Measurements from ENCODE around the gene PRUNE2. TPM values are rescaled to one million over a fixed set of nuclear protein-coding genes. Genes with fewer than 3 reads are reported as not detected.

PRUNE2 gene
- total RNA-seq, 1 experiment from 2014 or later = 3.5 TPM

DNA sequence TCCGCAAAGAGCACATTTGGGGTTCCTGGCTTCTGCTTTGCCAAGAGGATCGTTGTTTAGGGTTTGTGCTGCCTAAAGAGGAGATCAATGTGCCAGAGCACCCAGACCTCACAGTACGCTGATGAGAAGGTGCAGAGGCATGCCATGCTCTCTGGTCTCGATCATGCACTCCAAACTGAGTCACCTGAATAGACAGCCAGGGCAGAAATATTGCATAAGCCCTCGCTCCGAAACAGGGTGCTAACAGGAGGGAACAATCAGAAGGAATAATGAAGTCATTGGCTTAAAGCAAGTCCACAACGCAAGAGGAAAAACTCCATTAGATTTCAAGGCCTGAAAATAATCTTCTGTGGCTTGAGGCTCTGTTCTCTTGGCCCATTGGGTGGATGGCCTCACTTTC, 322.7 kb downstream of the PRUNE2 start:
- Mint-ChIP-seq H3K36me3 (ENCODE audit: insufficient read depth, unreplicated experiment) (peaks cover 4% of the 10 kb centered on the region), H3K27ac (ENCODE audit: unreplicated experiment) (no peak overlapping the region), H3K4me3 (ENCODE audit: unreplicated experiment) (no peak overlapping the region), H3K9me3 (ENCODE audit: unreplicated experiment) (no peaks in the 10 kb centered on the region), H3K4me1 (ENCODE audit: low read depth, unreplicated experiment) (peaks cover 12% of the 10 kb centered on the region), H3K27me3 (ENCODE audit: insufficient read depth, unreplicated experiment) (no peaks in the 10 kb centered on the region)
- H3K27me3 ChIP-seq (replicated peaks; ENCODE audit: control insufficient read depth, insufficient read depth, low read length) = no peaks in the 10 kb centered on the region
- H3K9me3 ChIP-seq = no peaks in the 10 kb centered on the region
- intact Hi-C loops (cut with micrococcal nuclease; ENCODE audit: unreplicated experiment) = loop anchor here (10.0 kb wide), 1 partner anchor 128 kb away; the partner anchor contains the start of gene GCNT1
- ChIA-PET CTCF (no interaction called here), POLR2A (no interaction called here)
- H3K36me3 ChIP-seq (ENCODE audit: control insufficient read depth, insufficient read depth, low read length) = no peaks in the 10 kb centered on the region
- H3K4me1 ChIP-seq = peaks cover 20% of the 10 kb centered on the region
- TF ChIP-seq, protein P1, sequence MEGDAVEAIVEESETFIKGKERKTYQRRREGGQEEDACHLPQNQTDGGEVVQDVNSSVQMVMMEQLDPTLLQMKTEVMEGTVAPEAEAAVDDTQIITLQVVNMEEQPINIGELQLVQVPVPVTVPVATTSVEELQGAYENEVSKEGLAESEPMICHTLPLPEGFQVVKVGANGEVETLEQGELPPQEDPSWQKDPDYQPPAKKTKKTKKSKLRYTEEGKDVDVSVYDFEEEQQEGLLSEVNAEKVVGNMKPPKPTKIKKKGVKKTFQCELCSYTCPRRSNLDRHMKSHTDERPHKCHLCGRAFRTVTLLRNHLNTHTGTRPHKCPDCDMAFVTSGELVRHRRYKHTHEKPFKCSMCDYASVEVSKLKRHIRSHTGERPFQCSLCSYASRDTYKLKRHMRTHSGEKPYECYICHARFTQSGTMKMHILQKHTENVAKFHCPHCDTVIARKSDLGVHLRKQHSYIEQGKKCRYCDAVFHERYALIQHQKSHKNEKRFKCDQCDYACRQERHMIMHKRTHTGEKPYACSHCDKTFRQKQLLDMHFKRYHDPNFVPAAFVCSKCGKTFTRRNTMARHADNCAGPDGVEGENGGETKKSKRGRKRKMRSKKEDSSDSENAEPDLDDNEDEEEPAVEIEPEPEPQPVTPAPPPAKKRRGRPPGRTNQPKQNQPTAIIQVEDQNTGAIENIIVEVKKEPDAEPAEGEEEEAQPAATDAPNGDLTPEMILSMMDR (IDR thresholded peaks at IDR 0.05; ENCODE audit: insufficient read depth in 1 of 2, low read depth in 1 of 2, low read length in 1 of 2, severe bottlenecking in 1 of 2, unreplicated experiment in 1 of 2) = no peak
- no TSS peak for BruUV-seq (replicated peaks)
- no peak for DNase-seq
- no peak overlapping the region for H3K4me3 ChIP-seq (ENCODE audit: low read depth, low read length)

DNA sequence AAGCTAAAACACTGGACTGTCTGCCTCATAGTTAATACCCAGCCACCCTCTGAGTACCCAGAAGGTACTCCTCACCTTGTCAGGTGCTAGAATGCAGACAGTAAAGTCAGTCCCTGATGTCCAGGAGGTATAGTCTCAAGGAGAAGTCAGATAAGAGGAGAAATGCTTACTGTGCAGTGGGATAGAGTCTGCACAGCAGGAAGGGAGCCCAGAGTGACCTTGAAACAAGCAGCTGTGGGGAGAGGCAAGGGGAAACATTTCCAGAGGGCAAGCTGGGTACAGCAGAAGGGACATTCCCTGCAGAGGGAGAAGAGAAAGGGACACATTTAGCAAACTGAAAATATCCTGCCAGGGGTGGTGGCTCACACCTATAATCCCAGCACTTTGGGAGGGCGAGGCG, 324.2 kb downstream of the PRUNE2 start:
- intact Hi-C loops (cut with micrococcal nuclease; ENCODE audit: unreplicated experiment) = loop anchor here (10.0 kb wide), 1 partner anchor 127 kb away; the partner anchor contains the start of gene GCNT1
- Histone ChIP-seq H3K4me1 (peaks cover 15% of the 10 kb centered on the region), H3K9me3 (no peaks in the 10 kb centered on the region), H3K27me3 (replicated peaks; ENCODE audit: control insufficient read depth, insufficient read depth, low read length) (no peaks in the 10 kb centered on the region), H3K4me3 (ENCODE audit: low read depth, low read length) (no peak overlapping the region), H3K36me3 (ENCODE audit: control insufficient read depth, insufficient read depth, low read length) (no peaks in the 10 kb centered on the region)
- DNase-seq = no peak
- no TSS peak for BruUV-seq (replicated peaks)
- CTCF ChIA-PET = no interaction called here
- TF ChIP-seq, protein P1 (IDR thresholded peaks at IDR 0.05; ENCODE audit: insufficient read depth in 1 of 2, low read depth in 1 of 2, low read length in 1 of 2, severe bottlenecking in 1 of 2, unreplicated experiment in 1 of 2) = no peak
- Mint-ChIP-seq H3K27me3 (ENCODE audit: insufficient read depth, unreplicated experiment) (no peaks in the 10 kb centered on the region), H3K4me1 (ENCODE audit: low read depth, unreplicated experiment) (peaks cover 3% of the 10 kb centered on the region), H3K27ac (ENCODE audit: unreplicated experiment) (no peak overlapping the region), H3K9me3 (ENCODE audit: unreplicated experiment) (no peaks in the 10 kb centered on the region), H3K36me3 (ENCODE audit: insufficient read depth, unreplicated experiment) (no peaks in the 10 kb centered on the region), H3K4me3 (ENCODE audit: unreplicated experiment) (no peak overlapping the region)
- POLR2A ChIA-PET = no interaction called here

DNA sequence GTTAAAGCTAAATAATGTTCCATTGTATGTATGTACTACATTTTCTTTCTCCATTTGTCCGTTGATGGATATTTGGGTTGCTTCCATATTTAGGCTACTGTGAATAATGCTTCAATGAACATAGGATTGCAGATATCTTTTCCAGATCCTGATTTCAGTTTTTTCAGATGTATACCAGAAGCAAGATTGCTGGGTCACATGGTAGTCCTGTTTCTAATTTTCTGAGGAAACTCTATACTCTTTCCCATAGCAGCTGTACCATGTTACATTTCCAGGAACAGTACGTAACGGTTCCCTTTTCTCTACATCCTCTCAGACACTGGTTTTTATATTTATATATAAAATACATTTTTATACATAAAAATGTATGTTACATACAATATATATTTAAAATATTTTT, 325.1 kb downstream of the PRUNE2 start:
- Mint-ChIP-seq H3K27me3 (ENCODE audit: insufficient read depth, unreplicated experiment) (no peaks in the 10 kb centered on the region), H3K9me3 (ENCODE audit: unreplicated experiment) (no peaks in the 10 kb centered on the region), H3K27ac (ENCODE audit: unreplicated experiment) (no peak overlapping the region), H3K4me3 (ENCODE audit: unreplicated experiment) (no peak overlapping the region), H3K36me3 (ENCODE audit: insufficient read depth, unreplicated experiment) (no peaks in the 10 kb centered on the region), H3K4me1 (ENCODE audit: low read depth, unreplicated experiment) (peaks cover 6% of the 10 kb centered on the region)
- intact Hi-C loops (cut with micrococcal nuclease; ENCODE audit: unreplicated experiment) = loop anchor here (10.0 kb wide), 1 partner anchor 126 kb away; the partner anchor contains the start of gene GCNT1
- BruUV-seq (replicated peaks) = no TSS peak
- no peak overlapping the region for H3K4me3 ChIP-seq (ENCODE audit: low read depth, low read length)
- peaks cover 8% of the 10 kb centered on the region for H3K4me1 ChIP-seq
- TF ChIP-seq, protein P1 (IDR thresholded peaks at IDR 0.05; ENCODE audit: insufficient read depth in 1 of 2, low read depth in 1 of 2, low read length in 1 of 2, severe bottlenecking in 1 of 2, unreplicated experiment in 1 of 2) = no peak
- H3K36me3 ChIP-seq (ENCODE audit: control insufficient read depth, insufficient read depth, low read length) = no peaks in the 10 kb centered on the region
- no peaks in the 10 kb centered on the region for H3K27me3 ChIP-seq (replicated peaks; ENCODE audit: control insufficient read depth, insufficient read depth, low read length)
- H3K9me3 ChIP-seq = no peaks in the 10 kb centered on the region
- POLR2A ChIA-PET = no interaction called here
- no peak for DNase-seq
- CTCF ChIA-PET = no interaction called here

Data from Caco-2 (cell line).